ENCODE results near the gene POLD4. TPM values are rescaled to one million over a fixed set of nuclear protein-coding genes. Genes with fewer than 3 reads are reported as not detected.
A peak's percentile ranks its signal among the peaks of the same experiment; 100 is the strongest.

The POLD4 gene
- total and polyA plus RNA-seq, 2 donors (not counting 3 experiments of a cell fraction or from before 2014, with no cell fraction given): 50.1 to 204 TPM

DNA sequence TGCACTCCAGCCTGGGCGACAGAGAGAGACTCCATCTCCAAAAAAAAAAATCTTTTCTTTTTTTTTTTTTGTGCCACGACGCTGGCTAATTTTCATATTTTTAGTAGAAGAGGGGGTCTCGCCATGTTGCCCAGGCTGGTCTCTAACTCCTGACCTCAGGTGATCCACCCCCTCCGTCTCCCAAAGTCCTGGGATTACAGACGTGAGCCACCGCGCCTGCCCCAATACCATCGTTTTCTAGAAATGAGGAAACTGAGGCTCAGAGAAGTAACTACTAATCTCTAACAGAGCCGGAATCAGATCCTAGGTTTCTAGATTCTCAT lies 36.5 kb downstream of the POLD4 start:
- no peaks in the 10 kb centered on the region for H3K9me3 ChIP-seq (replicated peaks; ENCODE audit: control insufficient read depth, insufficient read depth, low read length)
- no peaks in the 10 kb centered on the region for H3K27me3 ChIP-seq (ENCODE audit: control insufficient read depth in 2 of 2, insufficient read depth in 2 of 2, low read length in 2 of 2)
- H3K4me1 ChIP-seq (ENCODE audit: control insufficient read depth, extremely low read depth, insufficient read depth, low read length): peaks cover 6% of the 10 kb centered on the region
- dilution Hi-C loops (cut with MboI; ENCODE audit: extremely low pct_ligation_motif_present, low sequenced_read_pairs) (no loop called here), intact Hi-C loops (cut with micrococcal nuclease) (loop anchor here (1.0 to 2.0 kb wide), 7 partner anchors 29 to 236 kb away; partner anchors contain the start of genes GRK2 and POLD4)
- H3K4me3 ChIP-seq (replicated peaks in 1 of 3; ENCODE audit: insufficient read depth in 1 of 3, low read depth in 1 of 3, low read length in 3 of 3): peak overlapping the region; percentile 22 to 75 (median 60)
- CTCF ChIA-PET: interaction anchor here (0.6 to 9.2 kb wide), 39 partner anchors 9 to 312 kb away, joined by 3 to 151 read pairs (median 6); partner anchors contain the start of genes ANKRD13D, GRK2, KDM2A and NUDT8
- TF ChIP-seq MYC (IDR thresholded peaks at IDR 0.05; ENCODE audit: low read depth, low read length) (no peak), FOS (IDR thresholded peaks at IDR 0.05; ENCODE audit: borderline replicate concordance, insufficient read depth, low read length) (no peak)
- peak overlapping the region; percentile 75 for H3K4me2 ChIP-seq (ENCODE audit: insufficient read depth, low read length)
- H3K36me3 ChIP-seq (ENCODE audit: control insufficient read depth in 2 of 2, extremely low read depth in 1 of 2, insufficient read depth in 2 of 2, low read length in 2 of 2): no peaks in the 10 kb centered on the region
- DNase-seq (ENCODE audit: low read depth, low spot score) (no peak), FAIRE-seq (no peak)
- no peaks in the 10 kb centered on the region for H4K20me1 ChIP-seq (replicated peaks; ENCODE audit: control insufficient read depth, extremely low read depth, insufficient read depth, low read length)
- H2AFZ ChIP-seq (ENCODE audit: low read depth, low read length): peak overlapping the region; percentile 86
- H3K9ac ChIP-seq (replicated peaks; ENCODE audit: extremely low read depth, insufficient read depth, low read length): peak overlapping the region; percentile 49
- H3K79me2 ChIP-seq (ENCODE audit: control insufficient read depth, insufficient read depth, low read length): no peaks in the 10 kb centered on the region
- no peaks in the 10 kb centered on the region for H3K9me1 ChIP-seq (replicated peaks; ENCODE audit: control insufficient read depth, extremely low read depth, insufficient read depth, low read length)
- POLR2A ChIA-PET: interaction anchor here (0.7 kb wide), 2 partner anchors 29 to 157 kb away, joined by 3 to 6 read pairs; no protein-coding TSS in a partner anchor
- BruUV-seq (replicated peaks): no TSS peak
- H3K27ac ChIP-seq (ENCODE audit: insufficient read depth, low read depth, low read length): peak overlapping the region; percentile 34

DNA sequence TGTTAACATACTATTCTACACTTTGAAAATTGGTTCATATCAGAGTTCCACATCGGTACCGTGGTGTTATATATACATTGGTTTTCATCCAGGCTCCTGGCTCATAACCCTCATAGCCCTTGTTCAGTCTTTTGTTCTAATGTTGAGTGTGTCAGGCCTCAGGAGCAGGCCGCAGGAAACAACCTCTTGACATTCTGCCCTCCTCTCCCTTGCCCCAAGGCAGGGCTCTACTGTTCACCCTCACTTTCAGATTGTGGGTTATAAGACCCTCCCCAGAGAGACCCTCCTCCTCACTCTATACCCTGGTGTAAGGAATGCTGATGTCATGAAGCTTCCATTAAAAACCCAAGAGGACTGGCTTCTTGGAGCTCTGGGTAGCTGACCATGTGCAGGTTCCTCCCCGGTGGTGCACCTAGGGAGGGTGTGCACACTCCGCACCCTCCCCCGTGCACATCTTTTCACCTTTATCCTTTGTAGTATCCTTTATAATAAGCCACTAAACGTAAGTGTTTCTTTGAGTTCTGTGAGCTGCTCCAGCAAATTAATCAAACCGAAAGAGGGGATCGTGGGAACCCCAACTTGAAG lies 37.9 kb downstream of the POLD4 start:
- Histone ChIP-seq H3K79me2 (ENCODE audit: control insufficient read depth, insufficient read depth, low read length) (no peaks in the 10 kb centered on the region), H3K9ac (replicated peaks; ENCODE audit: extremely low read depth, insufficient read depth, low read length) (no peak overlapping the region), H3K27ac (ENCODE audit: insufficient read depth, low read depth, low read length) (no peak overlapping the region), H4K20me1 (replicated peaks; ENCODE audit: control insufficient read depth, extremely low read depth, insufficient read depth, low read length) (no peaks in the 10 kb centered on the region), H3K36me3 (ENCODE audit: control insufficient read depth in 2 of 2, extremely low read depth in 1 of 2, insufficient read depth in 2 of 2, low read length in 2 of 2) (peaks cover 0 to 2% of the 10 kb centered on the region in 2 experiments), H3K4me2 (ENCODE audit: insufficient read depth, low read length) (no peak overlapping the region), H3K27me3 (ENCODE audit: control insufficient read depth in 2 of 2, insufficient read depth in 2 of 2, low read length in 2 of 2) (no peaks in the 10 kb centered on the region), H3K9me3 (replicated peaks; ENCODE audit: control insufficient read depth, insufficient read depth, low read length) (no peaks in the 10 kb centered on the region), H3K4me3 (replicated peaks in 1 of 3; ENCODE audit: insufficient read depth in 1 of 3, low read depth in 1 of 3, low read length in 3 of 3) (no peak overlapping the region), H3K4me1 (ENCODE audit: control insufficient read depth, extremely low read depth, insufficient read depth, low read length) (peaks cover 6% of the 10 kb centered on the region), H3K9me1 (replicated peaks; ENCODE audit: control insufficient read depth, extremely low read depth, insufficient read depth, low read length) (no peaks in the 10 kb centered on the region), H2AFZ (ENCODE audit: low read depth, low read length) (no peak overlapping the region)
- intact Hi-C loops (cut with micrococcal nuclease) (no loop called here), dilution Hi-C loops (cut with MboI; ENCODE audit: extremely low pct_ligation_motif_present, low sequenced_read_pairs) (no loop called here)
- ChIA-PET POLR2A (interaction anchor here (1.5 kb wide), 1 partner anchor 13 kb away, joined by 6 read pairs; the partner anchor contains the start of gene SSH3), CTCF (interaction anchor here (0.6 to 9.2 kb wide), 8 partner anchors 24 to 293 kb away, joined by 3 to 83 read pairs (median 4); partner anchors contain the start of gene ANKRD13D)
- DNase-seq (ENCODE audit: low read depth, low spot score) (no peak), FAIRE-seq (no peak)
- no TSS peak for BruUV-seq (replicated peaks)
- TF ChIP-seq FOS (IDR thresholded peaks at IDR 0.05; ENCODE audit: borderline replicate concordance, insufficient read depth, low read length) (no peak), EZH2 (IDR thresholded peaks at IDR 0.05; ENCODE audit: borderline replicate concordance, low read depth, low read length, severe bottlenecking) (no peak), JUN (IDR thresholded peaks at IDR 0.05; ENCODE audit: borderline replicate concordance, insufficient read depth, insufficient read length, low read depth) (no peak), GATA2 (IDR thresholded peaks at IDR 0.05; ENCODE audit: insufficient read depth, insufficient read length, low read depth, low read length) (no peak), MYC (IDR thresholded peaks at IDR 0.05; ENCODE audit: low read depth, low read length) (no peak), POLR2A (IDR thresholded peaks at IDR 0.05; ENCODE audit: low read depth, low read length) (no peak), POLR2AphosphoS5 (IDR thresholded peaks at IDR 0.05; ENCODE audit: insufficient read depth, low read depth, low read length) (no peak), MAX (IDR thresholded peaks at IDR 0.05; ENCODE audit: insufficient read depth, insufficient read length) (no peak)
- TF ChIP-seq, protein P1, sequence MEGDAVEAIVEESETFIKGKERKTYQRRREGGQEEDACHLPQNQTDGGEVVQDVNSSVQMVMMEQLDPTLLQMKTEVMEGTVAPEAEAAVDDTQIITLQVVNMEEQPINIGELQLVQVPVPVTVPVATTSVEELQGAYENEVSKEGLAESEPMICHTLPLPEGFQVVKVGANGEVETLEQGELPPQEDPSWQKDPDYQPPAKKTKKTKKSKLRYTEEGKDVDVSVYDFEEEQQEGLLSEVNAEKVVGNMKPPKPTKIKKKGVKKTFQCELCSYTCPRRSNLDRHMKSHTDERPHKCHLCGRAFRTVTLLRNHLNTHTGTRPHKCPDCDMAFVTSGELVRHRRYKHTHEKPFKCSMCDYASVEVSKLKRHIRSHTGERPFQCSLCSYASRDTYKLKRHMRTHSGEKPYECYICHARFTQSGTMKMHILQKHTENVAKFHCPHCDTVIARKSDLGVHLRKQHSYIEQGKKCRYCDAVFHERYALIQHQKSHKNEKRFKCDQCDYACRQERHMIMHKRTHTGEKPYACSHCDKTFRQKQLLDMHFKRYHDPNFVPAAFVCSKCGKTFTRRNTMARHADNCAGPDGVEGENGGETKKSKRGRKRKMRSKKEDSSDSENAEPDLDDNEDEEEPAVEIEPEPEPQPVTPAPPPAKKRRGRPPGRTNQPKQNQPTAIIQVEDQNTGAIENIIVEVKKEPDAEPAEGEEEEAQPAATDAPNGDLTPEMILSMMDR (IDR thresholded peaks at IDR 0.05; ENCODE audit: extremely low read depth in 1 of 2, insufficient read depth in 1 of 2, low read depth in 1 of 2, low read length in 2 of 2): no peak
